HepG2 (cell line): ENCODE measurements around the gene MTREX. TPM values are rescaled to one million over a fixed set of nuclear protein-coding genes. Genes with fewer than 3 reads are reported as not detected.

Experiments used
- ATAC-seq: fragments of 200-7000 bp; cut with Tn5 transposase; 3 replicates; pipeline ENCODE4 v1.9.1; 2020; ENCODE audit warnings: mild to moderate bottlenecking, moderate library complexity
- BruUV-seq: library from RNA; stranded (reverse); fragments of 400-500 nt; replicated peaks from 2 replicates; lab custom pipeline; 2021; lab: Mats Ljungman, UMichigan
- CTCF ChIA-PET: fragments of 300-600 bp; formaldehyde crosslinking; extraction: SDS; loops from one replicate; lab custom pipeline; 2021; ENCODE audit warnings: low total read pairs, inconsistent platforms, low intra/inter-chr PET ratio; lab: Yijun Ruan, JAX
- POLR2A ChIA-PET: fragments of 350-600 bp; sonication (Branson Sonifier 250); formaldehyde crosslinking; loops from one replicate; lab custom pipeline; 2020; ENCODE audit warnings: antibody characterized with exemption, inconsistent platforms; lab: Yijun Ruan, JAX
- DNase-seq: peaks from one replicate; pipeline ENCODE4 v3.0.0-alpha.2; 2015; ENCODE audit warnings: low spot score
- FAIRE-seq: peaks from 3 replicates; lab custom pipeline; 2011; peaks lifted over from hg19 to GRCh38; lab: Jason Lieb, UNC
- H2AFZ ChIP-seq: one replicate; pipeline ENCODE4 v1.6.1; 2011; ENCODE audit warnings: low read length, inconsistent platforms
- H3K27ac ChIP-seq: fragments of 300-600 bp; 3 replicates; pipeline ENCODE4 v1.8.0; 2011; ENCODE audit warnings: mixed run types, mild to moderate bottlenecking, mixed read lengths, low read length, inconsistent platforms; ENCODE audit not compliant: insufficient read depth; ENCODE audit errors: extremely low read length
- H3K27me3 ChIP-seq, 2 experiments: fragments of 200-600 bp in 1 of 2; 2 replicates in 1 of 2; 3 replicates in 1 of 2; pipeline versions ENCODE4 v1.6.0 to v1.8.0; 2011; ENCODE audit warnings: low read length in 2 of 2, mild to moderate bottlenecking in 2 of 2, moderate library complexity in 2 of 2, inconsistent platforms in 1 of 2; ENCODE audit not compliant: insufficient read depth in 2 of 2, control insufficient read depth in 1 of 2
- H3K36me3 ChIP-seq, 2 experiments: fragments of 200-600 bp in 1 of 2; replicated peaks in 1 of 2; 2 replicates in 1 of 2; 3 replicates in 1 of 2; pipeline versions ENCODE4 v1.5.1 to v1.8.0; 2011; ENCODE audit warnings: low read length in 2 of 2, inconsistent platforms in 1 of 2; ENCODE audit not compliant: insufficient read depth in 2 of 2, control insufficient read depth in 1 of 2
- H3K4me1 ChIP-seq: 2 replicates; pipeline ENCODE4 v1.5.1; 2012; ENCODE audit warnings: low read length, inconsistent platforms; ENCODE audit not compliant: insufficient read depth
- H3K4me2 ChIP-seq: 2 replicates; pipeline ENCODE4 v1.6.0; 2011; ENCODE audit warnings: low read depth, low read length, inconsistent platforms
- H3K4me3 ChIP-seq, 3 experiments: fragments of 200-600 bp in 1 of 3; sonication (generic), shearing (Covaris generic) in 1 of 3; replicated peaks in 1 of 3; 2 replicates each; pipeline ENCODE4 v1.5.1; 2011 to 2016; ENCODE audit warnings: low read length in 3 of 3, inconsistent platforms in 2 of 3, low read depth in 2 of 3, mild to moderate bottlenecking in 2 of 3, control low read depth in 1 of 3, mixed read lengths in 1 of 3; ENCODE audit not compliant: insufficient read depth in 1 of 3
- H3K79me2 ChIP-seq: one replicate; pipeline ENCODE4 v1.6.1; 2011; ENCODE audit warnings: low read length, inconsistent platforms; ENCODE audit not compliant: insufficient read depth
- H3K9ac ChIP-seq: 2 replicates; pipeline ENCODE4 v1.6.0; 2011; ENCODE audit warnings: mild to moderate bottlenecking, low read depth, low read length, inconsistent platforms; ENCODE audit not compliant: insufficient read depth
- H3K9me3 ChIP-seq: 2 replicates; pipeline ENCODE4 v1.5.1; 2012; ENCODE audit warnings: mild to moderate bottlenecking, low read length
- H4K20me1 ChIP-seq: 2 replicates; pipeline ENCODE4 v1.6.0; 2011; ENCODE audit warnings: inconsistent platforms, mild to moderate bottlenecking, low read length, moderate library complexity; ENCODE audit not compliant: insufficient read depth
- DDIT3 ChIP-seq: sonication (generic); formaldehyde crosslinking; IDR thresholded peaks from 2 replicates; pipeline ENCODE4 v1.4.0; 2020; ENCODE audit warnings: mild to moderate bottlenecking, missing genetic modification reagents
- EP300 ChIP-seq, 3 experiments: sonication (generic) in 1 of 3; formaldehyde crosslinking in 1 of 3; IDR thresholded peaks; 2 replicates each; pipeline versions ENCODE4 v1.5.1 to v1.6.1; 2011 to 2020; ENCODE audit warnings: low read depth in 2 of 3, low read length in 2 of 3, borderline replicate concordance in 1 of 3, improper control_type of control experiment in 1 of 3, mild to moderate bottlenecking in 1 of 3, missing genetic modification reagents in 1 of 3, moderate library complexity in 1 of 3
- MEIS1 ChIP-seq: sonication (generic); formaldehyde crosslinking; IDR thresholded peaks from 2 replicates; pipeline ENCODE4 v1.9.0; 2021; ENCODE audit warnings: mild to moderate bottlenecking, missing genetic modification reagents, moderate library complexity, borderline replicate concordance
- NR1H2 ChIP-seq: sonication (generic); formaldehyde crosslinking; IDR thresholded peaks from 2 replicates; pipeline ENCODE4 v1.8.1; 2022; ENCODE audit warnings: low read depth, missing genetic modification reagents, borderline replicate concordance
- RBM22 ChIP-seq: fragments of 200-400 bp; formaldehyde crosslinking; optimal IDR thresholded peaks from 2 replicates; pipeline ENCODE3; 2017; ENCODE audit warnings: mild to moderate bottlenecking, low read length, moderate library complexity
- SALL2 ChIP-seq: sonication (generic); formaldehyde crosslinking; IDR thresholded peaks from 2 replicates; pipeline ENCODE4 v1.8.1; 2023; ENCODE audit warnings: mild to moderate bottlenecking, missing genetic modification reagents, inconsistent platforms
- THAP8 ChIP-seq: sonication (generic); formaldehyde crosslinking; IDR thresholded peaks from 2 replicates; pipeline ENCODE4 v1.5.1; 2020; ENCODE audit warnings: missing genetic modification reagents, mild to moderate bottlenecking, borderline replicate concordance
- TRIM24 ChIP-seq: sonication (generic); formaldehyde crosslinking; IDR thresholded peaks from 2 replicates; pipeline ENCODE4 v1.8.0; 2022; ENCODE audit warnings: mild to moderate bottlenecking, missing genetic modification reagents
- WIZ ChIP-seq: sonication (generic); formaldehyde crosslinking; IDR thresholded peaks from 2 replicates; pipeline ENCODE4 v1.5.1; 2020; ENCODE audit warnings: mild to moderate bottlenecking, missing genetic modification reagents
- ZNF335 ChIP-seq: sonication (generic); formaldehyde crosslinking; IDR thresholded peaks from 2 replicates; pipeline ENCODE4 v1.4.0; 2020; ENCODE audit warnings: missing genetic modification reagents
- ZNF383 ChIP-seq: sonication (generic); formaldehyde crosslinking; IDR thresholded peaks from 2 replicates; pipeline ENCODE4 v1.4.0; 2020; ENCODE audit warnings: missing genetic modification reagents, mild to moderate bottlenecking, borderline replicate concordance
- ZNF430 ChIP-seq: sonication (generic); formaldehyde crosslinking; IDR thresholded peaks from 2 replicates; pipeline ENCODE4 v1.9.0; 2021; ENCODE audit warnings: mild to moderate bottlenecking, missing genetic modification reagents
- ZNF512 ChIP-seq: sonication (generic); formaldehyde crosslinking; IDR thresholded peaks from 2 replicates; pipeline ENCODE4 v1.4.0; 2020; ENCODE audit warnings: mild to moderate bottlenecking, missing genetic modification reagents
- ZNF687 ChIP-seq: sonication (generic); formaldehyde crosslinking; IDR thresholded peaks from 2 replicates; pipeline ENCODE4 v1.5.1; 2020; ENCODE audit warnings: mild to moderate bottlenecking, missing genetic modification reagents, moderate library complexity
- ZNF776 ChIP-seq: sonication (generic); formaldehyde crosslinking; IDR thresholded peaks from 2 replicates; pipeline ENCODE4 v1.4.0; 2020; ENCODE audit warnings: mild to moderate bottlenecking, missing genetic modification reagents
- WGBS: methylation state at CpG from one replicate; pipeline ENCODE4 v1.1.6; 2017; ENCODE audit warnings: low lambda C conversion rate; 5-methylcytosine and 5-hydroxymethylcytosine counted together
- in situ Hi-C: cut with HindIII; loops from 2 replicates; pipeline ENCODE4 v1.10.0; 2017; ENCODE audit warnings: low pct_unique_long_range_greater_than_20kb; ENCODE audit not compliant: extremely low pct_ligation_motif_present
- intact Hi-C: fragments of 100-400 bp; cut with micrococcal nuclease; formaldehyde crosslinking; loops from one replicate; pipeline ENCODE4 v1.10.0; 2022; ENCODE audit not compliant: unreplicated experiment
- polyA plus RNA-seq, 8 experiments: library from polyadenylated mRNA; depleted of rRNA in 3 of 8; stranded (reverse) in 7 of 8; unstranded in 1 of 8; fragments of >200 nt; fragmentation: Illumina TruSeq in 4 of 8; extraction: Trizol in 4 of 8; gene quantifications; 2 replicates each; pipeline versions ENCODE4 v1.2.1 to v1.2.3, GENCODE V29; 2011 to 2016; ENCODE audit warnings: low read depth in 4 of 8, missing spikeins in 1 of 8, mixed read lengths in 1 of 8; ENCODE audit not compliant: insufficient read depth in 1 of 8
- total RNA-seq, 5 experiments: library from RNA; depleted of rRNA; stranded (reverse); fragments of >200 nt; fragmentation: Illumina TruSeq; extraction: Trizol; gene quantifications; 2 replicates each; pipeline ENCODE4 v1.2.3, GENCODE V29; 2016; ENCODE audit warnings: low read depth in 1 of 5

MTREX gene
- total and polyA plus RNA-seq, 2 of the 13 experiments (the other 11 are each of a cell fraction or from before 2014, with no cell fraction given): 16.4 to 91.5 TPM

GRCh38 chr5:55450050-55450765 is 142.4 kb downstream of the MTREX start:
- no peaks in the 10 kb centered on the region for H3K36me3 ChIP-seq

More at GRCh38 chr5:55450050-55450765, 142.4 kb downstream of the MTREX start:
- ChIA-PET POLR2A (no interaction called here), CTCF (no interaction called here)
- no peak for DNase-seq
- no peak for TF ChIP-seq ZNF383
- TF ChIP-seq WIZ (CRISPR knock-in tag): no peak
- TF ChIP-seq EP300 (IDR thresholded peaks at IDR 0.05; ENCODE audit: low read depth in 2 of 2, low read length in 2 of 2): no peak
- TF ChIP-seq EP300 (CRISPR knock-in tag; IDR thresholded peaks at IDR 0.05; ENCODE audit: borderline replicate concordance): no peak
- TF ChIP-seq ZNF512: no peak
- no peak for TF ChIP-seq ZNF776 (CRISPR knock-in tag)
- TF ChIP-seq NR1H2 (CRISPR knock-in tag): no peak
- no peak for TF ChIP-seq THAP8 (CRISPR knock-in tag)
- TF ChIP-seq SALL2 (CRISPR knock-in tag): no peak
- no peak for TF ChIP-seq MEIS1
- TF ChIP-seq ZNF335 (CRISPR knock-in tag): no peak
- TF ChIP-seq ZNF430: no peak
- TF ChIP-seq RBM22: no peak
- no peak for TF ChIP-seq DDIT3 (CRISPR knock-in tag)
- TF ChIP-seq ZNF687 (CRISPR knock-in tag): no peak
- no peak for TF ChIP-seq TRIM24 (CRISPR knock-in tag)
- BruUV-seq: no TSS peak
- in situ Hi-C loops (no loop called here), intact Hi-C loops (no loop called here)
- no peak for ATAC-seq
- H3K27me3 ChIP-seq: no peaks in the 10 kb centered on the region
- no peaks in the 10 kb centered on the region for H3K9me3 ChIP-seq
- H2AFZ ChIP-seq: no peak overlapping the region
- 90% methylated on average over 4 of the region's 4 CpGs for WGBS
- peaks cover 12% of the 10 kb centered on the region for H3K4me1 ChIP-seq
- no peaks in the 10 kb centered on the region for H4K20me1 ChIP-seq
- no peak overlapping the region for H3K4me2 ChIP-seq
- no peak for FAIRE-seq
- H3K9ac ChIP-seq: no peak overlapping the region
- H3K27ac ChIP-seq: no peak overlapping the region
- no peak overlapping the region for H3K4me3 ChIP-seq
- no peaks in the 10 kb centered on the region for H3K79me2 ChIP-seq
